GM12878 (cell line): ENCODE results near the gene DIAPH3. TPM values are rescaled to one million over a fixed set of nuclear protein-coding genes. Genes with fewer than 3 reads are reported as not detected.
"Not testable (repeated sequence)": the region's sequence is repeated elsewhere in the genome, so short reads cannot be mapped to it uniquely, and the experiment has no call there.

Experiments
- ATAC-seq: fragments of 200-7000 bp; cut with Tn5 transposase; 3 replicates; pipeline ENCODE4 v1.9.1; 2020; ENCODE audit warnings: mild to moderate bottlenecking, moderate library complexity
- BruUV-seq: library from RNA; stranded (reverse); fragments of 400-500 nt; replicated peaks from 2 replicates; lab custom pipeline; 2021; lab: Mats Ljungman, UMichigan
- CTCF ChIA-PET: fragments of 300-600 bp; sonication (Branson Sonifier 250); formaldehyde crosslinking; extraction: SDS; loops from one replicate; lab custom pipeline; 2021; ENCODE audit warnings: inconsistent platforms; lab: Yijun Ruan, JAX
- POLR2A ChIA-PET: fragments of 350-600 bp; formaldehyde crosslinking; extraction: SDS; loops from one replicate; lab custom pipeline; 2021; ENCODE audit warnings: inconsistent platforms; lab: Charles Lee
- RAD21 ChIA-PET: fragments of 300-600 bp; sonication (Branson Sonifier 250); formaldehyde crosslinking; loops from one replicate; lab custom pipeline; 2023; ENCODE audit warnings: antibody characterized with exemption; ENCODE audit not compliant: unreplicated experiment; lab: Charles Lee
- SMC1A ChIA-PET: fragments of 300-600 bp; sonication (Branson Sonifier 250); formaldehyde crosslinking; loops from one replicate; lab custom pipeline; 2023; ENCODE audit not compliant: unreplicated experiment, uncharacterized antibody; lab: Charles Lee
- DNase-seq: peaks from one replicate; pipeline ENCODE4 v3.0.0-alpha.2; 2011; ENCODE audit warnings: low read depth, low spot score
- FAIRE-seq: peaks from 3 replicates; lab custom pipeline; 2011; peaks lifted over from hg19 to GRCh38; lab: Jason Lieb, UNC
- H2AFZ ChIP-seq: 2 replicates; pipeline ENCODE4 v1.6.0; 2011; ENCODE audit warnings: low read depth, low read length, control low read depth; ENCODE audit not compliant: control insufficient read depth
- H3K27ac ChIP-seq: 2 replicates; pipeline ENCODE4 v1.5.1; 2011; ENCODE audit warnings: control low read depth; ENCODE audit not compliant: control insufficient read depth, insufficient read depth
- H3K27me3 ChIP-seq, 2 experiments: replicated peaks in 1 of 2; 2 replicates each; pipeline versions ENCODE4 v1.6.0 to v1.6.1; 2011; ENCODE audit warnings: low read length in 1 of 2; ENCODE audit not compliant: control insufficient read depth in 2 of 2, insufficient read depth in 2 of 2
- H3K36me3 ChIP-seq, 2 experiments: 2 replicates each; pipeline ENCODE4 v1.5.1; 2011; ENCODE audit warnings: low read length in 1 of 2; ENCODE audit not compliant: control insufficient read depth in 2 of 2, insufficient read depth in 2 of 2
- H3K4me1 ChIP-seq: 2 replicates; pipeline ENCODE4 v1.6.1; 2011; ENCODE audit warnings: mild to moderate bottlenecking, low read length, moderate library complexity, mixed read lengths; ENCODE audit not compliant: control insufficient read depth, insufficient read depth
- H3K4me2 ChIP-seq: 2 replicates; pipeline ENCODE4 v1.6.0; 2011; ENCODE audit warnings: control low read depth; ENCODE audit not compliant: control insufficient read depth, insufficient read depth
- H3K4me3 ChIP-seq: fragments of 200-600 bp; sonication (generic); 2 replicates; pipeline ENCODE4 v1.5.1; 2016
- H3K79me2 ChIP-seq: 2 replicates; pipeline ENCODE4 v1.6.0; 2011; ENCODE audit warnings: low read length; ENCODE audit not compliant: control insufficient read depth, insufficient read depth
- H3K9ac ChIP-seq: 2 replicates; pipeline ENCODE4 v1.8.0; 2011; ENCODE audit warnings: low read length, control low read depth, mixed read lengths; ENCODE audit not compliant: control insufficient read depth, insufficient read depth
- H3K9me3 ChIP-seq: replicated peaks from 3 replicates; pipeline ENCODE4 v1.5.1; 2011; ENCODE audit warnings: mild to moderate bottlenecking, low read length; ENCODE audit not compliant: control insufficient read depth, insufficient read depth
- H4K20me1 ChIP-seq: 2 replicates; pipeline ENCODE4 v1.6.0; 2011; ENCODE audit not compliant: control insufficient read depth, insufficient read depth
- ASH2L ChIP-seq: fragments of 300-600, 200-600 bp; sonication (generic); IDR thresholded peaks from 2 replicates; pipeline ENCODE4 v1.6.1; 2017; ENCODE audit warnings: low read depth, mild to moderate bottlenecking, borderline replicate concordance
- POLR2AphosphoS5 ChIP-seq: IDR thresholded peaks from 2 replicates; pipeline ENCODE4 v1.6.1; 2011; ENCODE audit warnings: mild to moderate bottlenecking, low read length, inconsistent platforms
- WGBS: methylation state at CpG from one replicate; pipeline ENCODE4 v1.1.6; 2016; ENCODE audit warnings: low lambda C conversion rate; ENCODE audit not compliant: insufficient replicate concordance, insufficient coverage; ENCODE audit errors: missing lambda C conversion rate; 5-methylcytosine and 5-hydroxymethylcytosine counted together
- in situ Hi-C: fragments of 300-500 bp; cut with MboI; formaldehyde crosslinking; loops from 9 replicates; pipeline ENCODE4 v1.14.3; 2018; ENCODE audit warnings: mixed read lengths
- intact Hi-C: fragments of 100-400 bp; cut with micrococcal nuclease; formaldehyde crosslinking; loops from one replicate; pipeline ENCODE4 v1.14.2; 2022; ENCODE audit not compliant: unreplicated experiment
- polyA plus RNA-seq, 11 experiments: library from polyadenylated mRNA; depleted of rRNA in 4 of 11; unstranded in 6 of 11; stranded (reverse) in 5 of 11; fragments of >200 nt; fragmentation: Nextera tagmentation in 4 of 11; fragmentation: Illumina TruSeq in 1 of 11; extraction: Ambion mirVana in 4 of 11; extraction: Trizol in 1 of 11; gene quantifications; 1 replicate in 1 of 11; 2 replicates in 10 of 11; pipeline versions ENCODE4 v1.2.1 to v1.2.3, GENCODE V29; 2011 to 2016; ENCODE audit warnings: inconsistent platforms in 2 of 11, missing spikeins in 2 of 11, low read depth in 1 of 11
- total RNA-seq, 4 experiments: library from RNA; depleted of rRNA in 3 of 4; stranded (reverse); fragments of >200 nt in 3 of 4; fragmentation: Illumina TruSeq in 1 of 4; extraction: Trizol in 1 of 4; gene quantifications; 2 replicates each; pipeline versions ENCODE4 v1.2.1 to v1.2.3, GENCODE V29; 2013 to 2021
- TF ChIP-seq, protein P1 (sequence below): fragments of 450-650 bp; formaldehyde crosslinking; IDR thresholded peaks from 2 replicates; pipeline ENCODE4 v1.5.0; 2022; ENCODE audit warnings: mild to moderate bottlenecking, missing genetic modification characterization

DIAPH3 gene
- total and polyA plus RNA-seq, 10 of the 15 experiments (the other 5 are each of a cell fraction or from before 2014, with no cell fraction given) = 10.1 to 25.2 (median 15.4) TPM

DNA sequence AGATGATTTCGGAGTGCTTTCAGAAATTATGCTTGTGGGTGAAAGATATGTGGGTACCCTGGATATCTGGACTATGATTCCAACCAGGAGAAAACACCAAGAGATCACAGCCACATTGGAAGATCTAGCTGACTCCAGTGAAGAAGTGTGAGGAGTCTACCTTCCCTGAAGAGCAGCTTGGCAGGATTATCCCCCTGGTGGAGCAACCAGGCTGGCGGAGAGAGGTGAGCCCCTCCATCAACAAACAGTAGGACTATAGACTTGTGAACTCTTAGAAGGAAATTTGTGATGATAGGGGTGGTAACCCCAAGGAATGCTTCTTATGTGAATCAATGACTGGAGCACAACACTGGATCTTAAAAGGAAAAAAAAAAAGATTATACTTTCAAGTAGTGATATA lies 47.8 kb upstream of the DIAPH3 start (continued):
- TF ChIP-seq, protein P1, sequence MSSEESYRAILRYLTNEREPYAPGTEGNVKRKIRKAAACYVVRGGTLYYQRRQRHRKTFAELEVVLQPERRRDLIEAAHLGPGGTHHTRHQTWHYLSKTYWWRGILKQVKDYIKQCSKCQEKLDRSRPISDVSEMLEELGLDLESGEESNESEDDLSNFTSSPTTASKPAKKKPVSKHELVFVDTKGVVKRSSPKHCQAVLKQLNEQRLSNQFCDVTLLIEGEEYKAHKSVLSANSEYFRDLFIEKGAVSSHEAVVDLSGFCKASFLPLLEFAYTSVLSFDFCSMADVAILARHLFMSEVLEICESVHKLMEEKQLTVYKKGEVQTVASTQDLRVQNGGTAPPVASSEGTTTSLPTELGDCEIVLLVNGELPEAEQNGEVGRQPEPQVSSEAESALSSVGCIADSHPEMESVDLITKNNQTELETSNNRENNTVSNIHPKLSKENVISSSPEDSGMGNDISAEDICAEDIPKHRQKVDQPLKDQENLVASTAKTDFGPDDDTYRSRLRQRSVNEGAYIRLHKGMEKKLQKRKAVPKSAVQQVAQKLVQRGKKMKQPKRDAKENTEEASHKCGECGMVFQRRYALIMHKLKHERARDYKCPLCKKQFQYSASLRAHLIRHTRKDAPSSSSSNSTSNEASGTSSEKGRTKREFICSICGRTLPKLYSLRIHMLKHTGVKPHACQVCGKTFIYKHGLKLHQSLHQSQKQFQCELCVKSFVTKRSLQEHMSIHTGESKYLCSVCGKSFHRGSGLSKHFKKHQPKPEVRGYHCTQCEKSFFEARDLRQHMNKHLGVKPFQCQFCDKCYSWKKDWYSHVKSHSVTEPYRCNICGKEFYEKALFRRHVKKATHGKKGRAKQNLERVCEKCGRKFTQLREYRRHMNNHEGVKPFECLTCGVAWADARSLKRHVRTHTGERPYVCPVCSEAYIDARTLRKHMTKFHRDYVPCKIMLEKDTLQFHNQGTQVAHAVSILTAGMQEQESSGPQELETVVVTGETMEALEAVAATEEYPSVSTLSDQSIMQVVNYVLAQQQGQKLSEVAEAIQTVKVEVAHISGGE (CRISPR knock-in tag) = no peak

DNA sequence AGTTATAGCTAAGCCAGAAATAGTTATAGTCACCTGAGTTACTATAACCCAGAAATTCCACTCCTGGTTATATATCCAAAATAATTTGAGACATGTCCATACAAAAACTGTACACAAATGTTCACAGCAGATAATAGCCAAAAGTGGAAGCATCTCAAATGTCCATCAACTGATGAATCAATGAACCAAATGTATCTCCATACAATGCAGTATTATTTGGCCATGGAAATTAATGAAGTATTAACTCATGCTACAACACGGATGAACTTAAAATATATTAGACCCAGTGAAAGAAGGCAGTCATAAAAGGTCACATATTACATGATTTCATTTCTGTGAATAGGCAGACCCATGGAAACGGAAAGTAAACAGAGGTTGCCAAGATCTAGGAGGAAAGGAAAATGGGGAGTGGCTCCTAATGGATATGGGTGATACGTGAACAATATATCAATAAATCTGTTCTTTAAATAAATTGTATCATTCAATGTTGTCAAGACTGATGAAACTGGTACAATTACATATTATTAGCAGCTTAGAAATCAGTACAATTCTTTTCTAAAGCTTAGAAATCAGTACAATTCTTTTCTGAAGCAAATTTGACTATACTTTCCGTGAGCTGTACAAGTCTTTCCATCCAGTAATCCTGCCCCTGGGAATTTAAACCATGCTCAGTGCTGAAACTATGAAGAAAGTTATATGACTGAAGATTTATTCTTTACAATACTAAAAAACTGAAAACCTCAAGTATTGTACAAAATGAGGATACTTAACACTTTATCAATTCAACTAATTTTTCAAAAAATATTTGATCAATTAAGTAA lies 47.0 kb upstream of the DIAPH3 start:
- ChIA-PET POLR2A (no interaction called here), CTCF (no interaction called here), RAD21 (interaction anchor here (0.6 kb wide), 1 partner anchor 302 kb away, joined by 3 read pairs; no protein-coding TSS in a partner anchor), SMC1A (interaction anchor here (0.7 to 1.0 kb wide), 2 partner anchors 29 to 217 kb away, joined by 3 read pairs; no protein-coding TSS in a partner anchor)
- Histone ChIP-seq H3K4me2 (no peak overlapping the region), H4K20me1 (no peaks in the 10 kb centered on the region), H3K36me3 (no peaks in the 10 kb centered on the region), H2AFZ (no peak overlapping the region), H3K4me1 (no peaks in the 10 kb centered on the region), H3K4me3 (no peak overlapping the region), H3K9ac (no peak overlapping the region), H3K27me3 (no peaks in the 10 kb centered on the region), H3K9me3 (no peaks in the 10 kb centered on the region), H3K27ac (no peak overlapping the region)
- ATAC-seq = no peak
- 39% methylated on average over 4 of the region's 4 CpGs for WGBS
- BruUV-seq = no TSS peak
- in situ Hi-C loops = no loop called here
- no peak for DNase-seq
- intact Hi-C loops = no loop called here
- FAIRE-seq = no peak
- TF ChIP-seq POLR2AphosphoS5 (no peak), ASH2L (no peak)
- TF ChIP-seq, all 136 proteins: peak for 0
- H3K79me2 ChIP-seq = no peaks in the 10 kb centered on the region

DNA sequence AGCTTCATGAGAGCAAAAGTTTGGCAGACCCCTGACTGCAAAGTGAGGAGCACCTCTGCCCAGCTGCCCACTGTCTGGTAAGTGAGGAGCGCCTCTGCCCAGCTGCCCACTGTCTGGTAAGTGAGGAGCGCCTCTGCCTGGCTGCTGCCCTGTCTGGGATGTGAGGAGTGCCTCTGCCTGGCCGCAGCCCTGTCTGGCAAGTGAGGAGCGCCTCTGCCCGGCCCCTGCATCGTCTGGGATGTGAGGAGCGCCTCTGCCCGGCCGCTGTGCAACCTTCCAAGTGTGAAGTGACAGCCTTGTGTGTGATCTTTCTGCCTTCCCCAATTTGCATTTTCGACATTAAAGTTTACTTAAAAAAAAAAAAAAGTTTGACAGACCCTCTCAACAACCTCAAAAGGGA lies 41.8 kb upstream of the DIAPH3 start:
- H3K9me3 ChIP-seq, ATAC-seq, H3K4me1 ChIP-seq, H3K27me3 ChIP-seq, in situ Hi-C loops, H2AFZ ChIP-seq, intact Hi-C loops, H4K20me1 ChIP-seq, H3K36me3 ChIP-seq, POLR2A ChIA-PET, H3K9ac ChIP-seq, H3K79me2 ChIP-seq, BruUV-seq, H3K4me2 ChIP-seq, SMC1A ChIA-PET, DNase-seq, H3K4me3 ChIP-seq, CTCF ChIA-PET, H3K27ac ChIP-seq, RAD21 ChIA-PET, FAIRE-seq: not testable (repeated sequence)
- WGBS = 32% methylated on average over 10 of the region's 10 CpGs
